GM10266 (cell line): ENCODE results near the gene KIF26A.

Experiments
- DNase-seq: peaks from one replicate; pipeline ENCODE4 v3.0.0; 2012; ENCODE audit errors: extremely low spot score
- CTCF ChIP-seq: IDR thresholded peaks from 2 replicates; pipeline ENCODE4 v1.5.1; 2012; ENCODE audit warnings: mild to moderate bottlenecking, low read depth; ENCODE audit not compliant: control insufficient read depth, insufficient read depth; ENCODE audit errors: missing control alignments

The KIF26A gene

GRCh38 chr14:104175041-104175440 lies 36.7 kb downstream of the KIF26A start:
- no peak for TF ChIP-seq CTCF
- DNase-seq: no peak

- DNase-seq: no peak
- TF ChIP-seq CTCF: no peak
These were observed 37.4 kb downstream of the KIF26A start for GRCh38 chr14:104175811-104176210.

- no peak for TF ChIP-seq CTCF
- no peak for DNase-seq
These were observed 38.2 kb downstream of the KIF26A start for GRCh38 chr14:104176611-104177010.

- TF ChIP-seq CTCF: no peak
These were observed 39.0 kb downstream of the KIF26A start for GRCh38 chr14:104177411-104177810.

GRCh38 chr14:104178279-104178678 lies 39.9 kb downstream of the KIF26A start:
- DNase-seq: no peak
- no peak for TF ChIP-seq CTCF

More at GRCh38 chr14:104177411-104177810, 39.0 kb downstream of the KIF26A start:
- no peak for DNase-seq

GRCh38 chr14:104179126-104179525 lies 40.7 kb downstream of the KIF26A start:
- DNase-seq: no peak
- no peak for TF ChIP-seq CTCF

GRCh38 chr14:104179564-104180129 lies 41.3 kb downstream of the KIF26A start:
- no peak for TF ChIP-seq CTCF
- DNase-seq: no peak
